C4-2B (cell line): ENCODE measurements around the gene NOTO.

Experiments
- ZFX ChIP-seq: fragments of 450-650 bp; IDR thresholded peaks from 2 replicates; pipeline ENCODE4 v1.6.1; 2017
- TF ChIP-seq, protein P1 (sequence below): fragments of 450-650 bp; conservative IDR thresholded peaks from 2 replicates; pipeline ENCODE4 v1.5.1; 2017; ENCODE audit warnings: mild to moderate bottlenecking

DNA sequence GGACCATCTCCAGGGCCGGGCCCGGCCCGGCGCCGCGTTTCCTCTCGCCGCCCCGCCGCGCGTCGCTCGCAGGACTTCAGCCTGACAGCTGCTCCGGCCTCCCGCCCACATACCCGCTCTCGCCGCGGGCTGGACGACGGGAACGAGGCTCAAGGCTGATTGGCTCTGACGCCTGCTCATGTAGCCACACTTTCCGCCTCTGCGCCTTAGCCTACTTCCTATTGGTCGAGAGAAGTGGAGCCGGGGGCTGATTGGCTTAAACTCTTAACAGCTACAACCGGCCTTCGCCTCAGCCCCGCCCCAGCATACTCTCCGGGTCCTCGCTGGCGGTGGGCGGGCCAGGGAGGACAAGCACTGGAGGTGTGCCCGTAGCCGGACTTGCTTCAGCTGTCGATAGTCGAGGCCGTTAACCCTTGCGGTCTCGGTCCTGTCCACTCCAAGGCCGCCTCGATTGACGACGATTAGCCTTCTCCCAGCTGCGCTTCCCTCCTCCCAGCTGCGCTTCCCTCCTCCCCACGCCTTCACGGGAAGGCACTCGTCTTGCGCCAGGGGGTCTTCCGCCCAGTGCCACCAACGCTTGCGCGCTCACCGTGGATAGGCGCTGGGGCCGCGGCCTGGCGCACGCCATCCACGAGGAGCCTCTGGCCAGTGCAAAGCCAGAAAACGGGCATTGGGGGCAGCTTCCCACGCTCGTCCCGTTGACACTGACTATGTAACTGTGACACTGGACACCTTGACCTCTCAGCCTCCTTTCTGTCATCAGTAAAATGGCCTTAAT lies 31.0 kb downstream of the NOTO start, which contains the start of gene PRADC1:
- TF ChIP-seq, protein P1, sequence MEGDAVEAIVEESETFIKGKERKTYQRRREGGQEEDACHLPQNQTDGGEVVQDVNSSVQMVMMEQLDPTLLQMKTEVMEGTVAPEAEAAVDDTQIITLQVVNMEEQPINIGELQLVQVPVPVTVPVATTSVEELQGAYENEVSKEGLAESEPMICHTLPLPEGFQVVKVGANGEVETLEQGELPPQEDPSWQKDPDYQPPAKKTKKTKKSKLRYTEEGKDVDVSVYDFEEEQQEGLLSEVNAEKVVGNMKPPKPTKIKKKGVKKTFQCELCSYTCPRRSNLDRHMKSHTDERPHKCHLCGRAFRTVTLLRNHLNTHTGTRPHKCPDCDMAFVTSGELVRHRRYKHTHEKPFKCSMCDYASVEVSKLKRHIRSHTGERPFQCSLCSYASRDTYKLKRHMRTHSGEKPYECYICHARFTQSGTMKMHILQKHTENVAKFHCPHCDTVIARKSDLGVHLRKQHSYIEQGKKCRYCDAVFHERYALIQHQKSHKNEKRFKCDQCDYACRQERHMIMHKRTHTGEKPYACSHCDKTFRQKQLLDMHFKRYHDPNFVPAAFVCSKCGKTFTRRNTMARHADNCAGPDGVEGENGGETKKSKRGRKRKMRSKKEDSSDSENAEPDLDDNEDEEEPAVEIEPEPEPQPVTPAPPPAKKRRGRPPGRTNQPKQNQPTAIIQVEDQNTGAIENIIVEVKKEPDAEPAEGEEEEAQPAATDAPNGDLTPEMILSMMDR, result no peak
- no peak for TF ChIP-seq ZFX
